H1 (cell line): ENCODE results near the gene ACP3. TPM values are rescaled to one million over a fixed set of nuclear protein-coding genes. Genes with fewer than 3 reads are reported as not detected.

Experiments
- CTCF ChIA-PET: fragments of 300-600 bp; sonication (Branson Sonifier 250); formaldehyde crosslinking; loops from one replicate; lab custom pipeline; 2021; ENCODE audit not compliant: partially characterized antibody; lab: Charles Lee
- POLR2A ChIA-PET: fragments of 300-600 bp; sonication (Branson Sonifier 250); formaldehyde crosslinking; loops from one replicate; lab custom pipeline; 2021; ENCODE audit warnings: inconsistent platforms; ENCODE audit not compliant: partially characterized antibody; lab: Charles Lee
- DNase-seq, 2 experiments: peaks; one replicate each; pipeline versions ENCODE4 v3.0.0 to v3.0.0-alpha.2; 2010 to 2022; ENCODE audit warnings: low spot score in 2 of 2, low read depth in 1 of 2, mixed read lengths in 1 of 2
- FAIRE-seq: peaks from 2 replicates; lab custom pipeline; 2011; peaks lifted over from hg19 to GRCh38; lab: Jason Lieb, UNC
- H2AFZ ChIP-seq: 2 replicates; pipeline ENCODE4 v1.8.1; 2012; ENCODE audit warnings: low read length, inconsistent platforms
- H2AK5ac ChIP-seq: 2 replicates; pipeline ENCODE4 v1.6.1; 2013; ENCODE audit warnings: low read depth, low read length
- H2BK120ac ChIP-seq: replicated peaks from 2 replicates; pipeline ENCODE3; 2013; ENCODE audit warnings: low read depth, low read length, inconsistent platforms
- H2BK12ac ChIP-seq: 2 replicates; pipeline ENCODE4 v1.6.1; 2013; ENCODE audit warnings: low read depth, low read length
- H2BK15ac ChIP-seq: 2 replicates; pipeline ENCODE4 v1.6.1; 2013; ENCODE audit warnings: low read length
- H2BK20ac ChIP-seq: 2 replicates; pipeline ENCODE4 v1.6.1; 2013; ENCODE audit warnings: low read length
- H2BK5ac ChIP-seq: 2 replicates; pipeline ENCODE4 v1.6.1; 2013; ENCODE audit warnings: low read depth, low read length
- H3K14ac ChIP-seq: 2 replicates; pipeline ENCODE4 v1.6.1; 2013; ENCODE audit warnings: inconsistent platforms; ENCODE audit not compliant: insufficient read length
- H3K18ac ChIP-seq: 2 replicates; pipeline ENCODE4 v1.6.1; 2013; ENCODE audit warnings: low read length; ENCODE audit errors: extremely low read depth
- H3K23ac ChIP-seq: 2 replicates; pipeline ENCODE4 v1.6.1; 2013; ENCODE audit warnings: inconsistent platforms; ENCODE audit not compliant: insufficient read length
- H3K23me2 ChIP-seq: 2 replicates; pipeline ENCODE4 v1.6.1; 2013; ENCODE audit warnings: low read depth, low read length
- H3K27ac ChIP-seq: 2 replicates; pipeline ENCODE4 v1.6.1; 2011; ENCODE audit warnings: low read depth, low read length, inconsistent platforms
- H3K27me3 ChIP-seq, 4 experiments: replicated peaks in 1 of 4; 1 replicate in 1 of 4; 2 replicates in 3 of 4; pipeline versions ENCODE4 v1.6.1 to v1.8.1; 2011 to 2013; ENCODE audit warnings: low read length in 3 of 4, mild to moderate bottlenecking in 3 of 4, inconsistent platforms in 2 of 4, mixed read lengths in 2 of 4, moderate library complexity in 1 of 4; ENCODE audit not compliant: control insufficient read depth in 3 of 4, insufficient read depth in 3 of 4; ENCODE audit errors: extremely low read depth in 1 of 4
- H3K36me3 ChIP-seq, 4 experiments: 2 replicates each; pipeline versions ENCODE4 v1.6.1 to v1.8.1; 2011 to 2013; ENCODE audit warnings: mild to moderate bottlenecking in 4 of 4, low read length in 3 of 4, moderate library complexity in 2 of 4, control low read depth in 1 of 4, inconsistent platforms in 1 of 4; ENCODE audit not compliant: insufficient read depth in 4 of 4, control insufficient read depth in 2 of 4
- H3K4ac ChIP-seq: replicated peaks from 2 replicates; pipeline ENCODE3; 2013; ENCODE audit warnings: low read length, low read depth, mixed read lengths, inconsistent platforms; ENCODE audit not compliant: insufficient read length
- H3K4me1 ChIP-seq, 4 experiments: replicated peaks in 1 of 4; 1 replicate in 1 of 4; 2 replicates in 3 of 4; pipeline versions ENCODE4 v1.6.1 to v1.8.1; 2011 to 2013; ENCODE audit warnings: low read length in 3 of 4, inconsistent platforms in 2 of 4, mixed read lengths in 1 of 4; ENCODE audit not compliant: insufficient read depth in 4 of 4, control insufficient read depth in 3 of 4
- H3K4me2 ChIP-seq, 2 experiments: 2 replicates each; pipeline versions ENCODE4 v1.6.1 to v1.8.1; 2011 to 2013; ENCODE audit warnings: low read depth in 2 of 2, low read length in 2 of 2, control low read depth in 1 of 2, inconsistent platforms in 1 of 2, mild to moderate bottlenecking in 1 of 2; ENCODE audit not compliant: insufficient read depth in 1 of 2
- H3K4me3 ChIP-seq, 4 experiments: fragments of 200-600, 300-600 bp in 1 of 4; sonication (generic), shearing (Covaris generic), sonication (Bioruptor Twin) in 1 of 4; 2 replicates each; pipeline versions ENCODE4 v1.5.1 to v1.8.1; 2011 to 2016; ENCODE audit warnings: low read length in 4 of 4, low read depth in 3 of 4, control low read depth in 2 of 4, inconsistent platforms in 2 of 4, mild to moderate bottlenecking in 2 of 4, mixed read lengths in 1 of 4, moderate library complexity in 1 of 4; ENCODE audit not compliant: insufficient read depth in 2 of 4; ENCODE audit errors: extremely low read depth in 1 of 4
- H3K56ac ChIP-seq: replicated peaks from 2 replicates; pipeline ENCODE3; 2013; ENCODE audit warnings: low read depth, mild to moderate bottlenecking, mixed read lengths, low read length, inconsistent platforms; ENCODE audit not compliant: insufficient read length
- H3K79me1 ChIP-seq: 2 replicates; pipeline ENCODE4 v1.6.1; 2013; ENCODE audit warnings: low read depth, low read length, control low read depth
- H3K79me2 ChIP-seq, 2 experiments: 2 replicates each; pipeline versions ENCODE4 v1.6.1 to v1.8.1; 2012 to 2013; ENCODE audit warnings: low read length in 2 of 2, mild to moderate bottlenecking in 2 of 2, inconsistent platforms in 1 of 2; ENCODE audit not compliant: insufficient read depth in 2 of 2, control insufficient read depth in 1 of 2
- H3K9ac ChIP-seq, 4 experiments: replicated peaks in 1 of 4; 1 replicate in 1 of 4; 2 replicates in 3 of 4; pipeline versions ENCODE4 v1.6.1 to v1.8.1; 2011 to 2013; ENCODE audit warnings: low read depth in 3 of 4, low read length in 3 of 4, control low read depth in 2 of 4, mild to moderate bottlenecking in 2 of 4, moderate library complexity in 2 of 4, inconsistent platforms in 1 of 4; ENCODE audit errors: extremely low read depth in 1 of 4
- H3K9me3 ChIP-seq, 2 experiments: 2 replicates each; pipeline versions ENCODE4 v1.6.1 to v1.8.1; 2012 to 2013; ENCODE audit warnings: mild to moderate bottlenecking in 2 of 2, moderate library complexity in 2 of 2, control low read depth in 1 of 2, inconsistent platforms in 1 of 2, low read depth in 1 of 2, low read length in 1 of 2, mixed read lengths in 1 of 2; ENCODE audit not compliant: insufficient read depth in 2 of 2
- H4K20me1 ChIP-seq, 2 experiments: replicated peaks in 1 of 2; 2 replicates each; pipeline versions ENCODE3 to v1.8.1; 2011 to 2013; ENCODE audit warnings: inconsistent platforms in 2 of 2, low read length in 2 of 2, mild to moderate bottlenecking in 1 of 2; ENCODE audit not compliant: insufficient read depth in 2 of 2, control insufficient read depth in 1 of 2
- H4K5ac ChIP-seq: 2 replicates; pipeline ENCODE4 v1.6.1; 2013; ENCODE audit warnings: low read length, low read depth, mixed read lengths, inconsistent platforms; ENCODE audit not compliant: insufficient read length
- H4K8ac ChIP-seq: 2 replicates; pipeline ENCODE4 v1.8.0; 2013; ENCODE audit warnings: mild to moderate bottlenecking, moderate library complexity, low read length, inconsistent platforms; ENCODE audit not compliant: insufficient read depth; ENCODE audit errors: extremely low read depth
- H4K91ac ChIP-seq: replicated peaks from 2 replicates; pipeline ENCODE3; 2013; ENCODE audit warnings: low read length, mixed read lengths, inconsistent platforms; ENCODE audit not compliant: insufficient read length
- JUND ChIP-seq: IDR thresholded peaks from 2 replicates; pipeline ENCODE4 v1.6.1; 2011; ENCODE audit warnings: mild to moderate bottlenecking, improper control_type of control experiment, low read length
- NANOG ChIP-seq: IDR thresholded peaks from 2 replicates; pipeline ENCODE4 v1.6.1; 2011; ENCODE audit warnings: low read length, low read depth, mild to moderate bottlenecking, inconsistent platforms; ENCODE audit not compliant: insufficient read depth, poor library complexity, severe bottlenecking
- POLR2AphosphoS5 ChIP-seq: IDR thresholded peaks from 2 replicates; pipeline ENCODE4 v1.6.1; 2011; ENCODE audit warnings: low read depth, low read length
- SIN3A ChIP-seq, 2 experiments: IDR thresholded peaks in 1 of 2; conservative IDR thresholded peaks in 1 of 2; 2 replicates each; pipeline ENCODE4 v1.6.1; 2011 to 2012; ENCODE audit warnings: low read length in 2 of 2, improper control_type of control experiment in 1 of 2, low read depth in 1 of 2, mild to moderate bottlenecking in 1 of 2
- SP1 ChIP-seq: IDR thresholded peaks from 2 replicates; pipeline ENCODE4 v1.6.1; 2011; ENCODE audit warnings: low read depth, low read length
- TAF1 ChIP-seq: IDR thresholded peaks from 2 replicates; pipeline ENCODE4 v1.6.1; 2011; ENCODE audit warnings: mild to moderate bottlenecking, low read depth, low read length
- USF2 ChIP-seq: IDR thresholded peaks from 2 replicates; pipeline ENCODE4 v1.6.1; 2011; ENCODE audit warnings: low read length, improper control_type of control experiment
- WGBS, 2 experiments: shearing (Covaris generic) in 1 of 2; methylation state at CpG; one replicate each; pipeline versions ENCODE4 v1.1.6 to v1.1.7; 2013 to 2015; ENCODE audit warnings: low lambda C conversion rate in 2 of 2, mixed read lengths in 2 of 2, inconsistent platforms in 1 of 2, low coverage in 1 of 2, missing lambda C conversion rate in 1 of 2; ENCODE audit not compliant: insufficient replicate concordance in 2 of 2, insufficient coverage in 1 of 2, insufficient read length in 1 of 2; ENCODE audit errors: extremely low coverage in 1 of 2, missing lambda C conversion rate in 1 of 2; 5-methylcytosine and 5-hydroxymethylcytosine counted together
- polyA plus RNA-seq, 7 experiments: library from polyadenylated mRNA; depleted of rRNA in 3 of 7; stranded (reverse) in 5 of 7; unstranded in 2 of 7; fragments of >200 nt in 5 of 7; fragments of 200-250 nt in 2 of 7; gene quantifications; 1 replicate in 5 of 7; 2 replicates in 1 of 7; 4 replicates in 1 of 7; pipeline versions ENCODE4 v1.2.1 to v1.2.3, GENCODE V29; 2011 to 2013; ENCODE audit warnings: missing spikeins in 2 of 7, mixed read lengths in 2 of 7
- total RNA-seq: library from RNA; stranded (reverse); fragmentation: NEBNext Ultra II Directional; extraction: Animal tissue kit (Norgen Biotek cat#: 25700); gene quantifications from 2 replicates; pipeline ENCODE4 v1.2.1, GENCODE V29; 2021
- TF ChIP-seq, protein P1 (sequence below): IDR thresholded peaks from 2 replicates; pipeline ENCODE4 v1.6.1; 2011; ENCODE audit warnings: low read depth, mild to moderate bottlenecking, low read length; ENCODE audit not compliant: insufficient read depth

ACP3 gene
- total and polyA plus RNA-seq, 2 of the 8 experiments (the other 6 are each of a cell fraction or from before 2014, with no cell fraction given) = 1.2 to 1.4 TPM

DNA sequence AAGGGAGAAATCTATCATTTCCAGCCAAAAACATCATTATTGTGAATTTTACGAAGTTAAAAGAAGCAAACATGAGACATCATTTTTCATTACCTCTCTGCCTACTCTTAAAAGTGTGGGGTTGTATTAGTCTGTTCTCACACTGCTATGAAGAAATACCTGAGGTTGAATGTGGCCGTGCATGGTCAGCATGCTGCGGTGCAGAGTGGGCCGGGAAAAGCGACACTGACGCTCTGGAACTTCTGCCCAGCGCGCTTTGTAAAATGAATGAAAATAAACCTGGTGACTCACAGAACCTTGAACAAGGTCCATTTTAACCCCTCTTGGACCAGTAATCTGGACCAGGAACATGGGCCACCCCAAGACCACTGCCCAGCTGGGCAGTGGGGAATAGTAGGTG is 69.1 kb downstream of the ACP3 start:
- FAIRE-seq (no peak), DNase-seq (no peak)
- Histone ChIP-seq H3K36me3 (no peaks in the 10 kb centered on the region), H3K4me3 (no peak overlapping the region), H2AFZ (no peak overlapping the region), H2BK5ac (no peak overlapping the region), H3K14ac (no peak overlapping the region), H4K91ac (no peak overlapping the region), H3K56ac (no peak overlapping the region), H3K79me2 (no peaks in the 10 kb centered on the region), H2AK5ac (no peak overlapping the region), H3K18ac (no peak overlapping the region), H3K9me3 (peaks cover 0 to 4% of the 10 kb centered on the region in 2 experiments; a peak in 1 of 4 replicates), H3K9ac (no peak overlapping the region), H2BK120ac (no peak overlapping the region), H3K4me1 (peaks cover 9 to 20% (median 15%) of the 10 kb centered on the region in 4 experiments), H4K8ac (no peak overlapping the region), H2BK15ac (no peak overlapping the region), H3K4ac (no peak overlapping the region), H4K20me1 (no peaks in the 10 kb centered on the region), H3K27me3 (no peaks in the 10 kb centered on the region), H3K23me2 (no peaks in the 10 kb centered on the region), H2BK20ac (no peak overlapping the region), H3K79me1 (no peaks in the 10 kb centered on the region), H3K4me2 (no peak overlapping the region), H3K23ac (no peak overlapping the region), H3K27ac (no peak overlapping the region), H2BK12ac (no peak overlapping the region), H4K5ac (no peak overlapping the region)
- POLR2A ChIA-PET = no interaction called here
- 97% methylated on average over 8 of the region's 8 CpGs; no CpG with 5 or more reads in 1 of the 2 experiments for WGBS, 2 experiments
- TF ChIP-seq TAF1 (no peak), JUND (no peak), POLR2AphosphoS5 (no peak), NANOG (no peak), SIN3A (conservative IDR thresholded peaks at IDR 0.05 in 1 of 2, IDR thresholded peaks at IDR 0.05 in 1 of 2; ENCODE audit: low read depth in 1 of 2, low read length in 2 of 2) (no peak), SP1 (no peak), USF2 (no peak)
- TF ChIP-seq, protein P1, sequence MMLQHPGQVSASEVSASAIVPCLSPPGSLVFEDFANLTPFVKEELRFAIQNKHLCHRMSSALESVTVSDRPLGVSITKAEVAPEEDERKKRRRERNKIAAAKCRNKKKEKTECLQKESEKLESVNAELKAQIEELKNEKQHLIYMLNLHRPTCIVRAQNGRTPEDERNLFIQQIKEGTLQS = no peak
- CTCF ChIA-PET = interaction anchor here (1.0 kb wide), 1 partner anchor 34 kb away, joined by 3 read pairs; no protein-coding TSS in a partner anchor
